HepG2 (cell line): ENCODE results near the gene NAA16. TPM values are rescaled to one million over a fixed set of nuclear protein-coding genes. Genes with fewer than 3 reads are reported as not detected.

Experiments
- ATAC-seq: fragments of 200-7000 bp; cut with Tn5 transposase; 3 replicates; pipeline ENCODE4 v1.9.1; 2020; ENCODE audit warnings: mild to moderate bottlenecking, moderate library complexity
- BruUV-seq: library from RNA; stranded (reverse); fragments of 400-500 nt; replicated peaks from 2 replicates; lab custom pipeline; 2021; lab: Mats Ljungman, UMichigan
- CTCF ChIA-PET: fragments of 300-600 bp; formaldehyde crosslinking; extraction: SDS; loops from one replicate; lab custom pipeline; 2021; ENCODE audit warnings: low total read pairs, inconsistent platforms, low intra/inter-chr PET ratio; lab: Yijun Ruan, JAX
- POLR2A ChIA-PET: fragments of 350-600 bp; sonication (Branson Sonifier 250); formaldehyde crosslinking; loops from one replicate; lab custom pipeline; 2020; ENCODE audit warnings: antibody characterized with exemption, inconsistent platforms; lab: Yijun Ruan, JAX
- DNase-seq: peaks from one replicate; pipeline ENCODE4 v3.0.0-alpha.2; 2015; ENCODE audit warnings: low spot score
- FAIRE-seq: peaks from 3 replicates; lab custom pipeline; 2011; peaks lifted over from hg19 to GRCh38; lab: Jason Lieb, UNC
- H2AFZ ChIP-seq: one replicate; pipeline ENCODE4 v1.6.1; 2011; ENCODE audit warnings: low read length, inconsistent platforms
- H3K27ac ChIP-seq: fragments of 300-600 bp; 3 replicates; pipeline ENCODE4 v1.8.0; 2011; ENCODE audit warnings: mixed run types, mild to moderate bottlenecking, mixed read lengths, low read length, inconsistent platforms; ENCODE audit not compliant: insufficient read depth; ENCODE audit errors: extremely low read length
- H3K27me3 ChIP-seq, 2 experiments: fragments of 200-600 bp in 1 of 2; 2 replicates in 1 of 2; 3 replicates in 1 of 2; pipeline versions ENCODE4 v1.6.0 to v1.8.0; 2011; ENCODE audit warnings: low read length in 2 of 2, mild to moderate bottlenecking in 2 of 2, moderate library complexity in 2 of 2, inconsistent platforms in 1 of 2; ENCODE audit not compliant: insufficient read depth in 2 of 2, control insufficient read depth in 1 of 2
- H3K36me3 ChIP-seq, 2 experiments: fragments of 200-600 bp in 1 of 2; replicated peaks in 1 of 2; 2 replicates in 1 of 2; 3 replicates in 1 of 2; pipeline versions ENCODE4 v1.5.1 to v1.8.0; 2011; ENCODE audit warnings: low read length in 2 of 2, inconsistent platforms in 1 of 2; ENCODE audit not compliant: insufficient read depth in 2 of 2, control insufficient read depth in 1 of 2
- H3K4me1 ChIP-seq: 2 replicates; pipeline ENCODE4 v1.5.1; 2012; ENCODE audit warnings: low read length, inconsistent platforms; ENCODE audit not compliant: insufficient read depth
- H3K4me2 ChIP-seq: 2 replicates; pipeline ENCODE4 v1.6.0; 2011; ENCODE audit warnings: low read depth, low read length, inconsistent platforms
- H3K4me3 ChIP-seq, 3 experiments: fragments of 200-600 bp in 1 of 3; sonication (generic), shearing (Covaris generic) in 1 of 3; replicated peaks in 1 of 3; 2 replicates each; pipeline ENCODE4 v1.5.1; 2011 to 2016; ENCODE audit warnings: low read length in 3 of 3, inconsistent platforms in 2 of 3, low read depth in 2 of 3, mild to moderate bottlenecking in 2 of 3, control low read depth in 1 of 3, mixed read lengths in 1 of 3; ENCODE audit not compliant: insufficient read depth in 1 of 3
- H3K79me2 ChIP-seq: one replicate; pipeline ENCODE4 v1.6.1; 2011; ENCODE audit warnings: low read length, inconsistent platforms; ENCODE audit not compliant: insufficient read depth
- H3K9ac ChIP-seq: 2 replicates; pipeline ENCODE4 v1.6.0; 2011; ENCODE audit warnings: mild to moderate bottlenecking, low read depth, low read length, inconsistent platforms; ENCODE audit not compliant: insufficient read depth
- H3K9me3 ChIP-seq: 2 replicates; pipeline ENCODE4 v1.5.1; 2012; ENCODE audit warnings: mild to moderate bottlenecking, low read length
- H4K20me1 ChIP-seq: 2 replicates; pipeline ENCODE4 v1.6.0; 2011; ENCODE audit warnings: inconsistent platforms, mild to moderate bottlenecking, low read length, moderate library complexity; ENCODE audit not compliant: insufficient read depth
- EED ChIP-seq: sonication (generic); formaldehyde crosslinking; IDR thresholded peaks from 2 replicates; pipeline ENCODE4 v1.5.0; 2020; ENCODE audit warnings: mild to moderate bottlenecking, missing genetic modification reagents
- LCORL ChIP-seq, 2 experiments: fragments of 450-650 bp in 1 of 2; sonication (generic) in 1 of 2; formaldehyde crosslinking in 1 of 2; IDR thresholded peaks; 2 replicates each; pipeline versions ENCODE4 v1.5.0 to v1.6.1; 2017 to 2020; ENCODE audit warnings: antibody characterized with exemption in 1 of 2, missing genetic modification reagents in 1 of 2
- MIER2 ChIP-seq: IDR thresholded peaks from 2 replicates; pipeline ENCODE4 v1.6.1; 2016; ENCODE audit warnings: missing biosample characterization, missing genetic modification reagents
- MTF2 ChIP-seq: sonication (generic); formaldehyde crosslinking; IDR thresholded peaks from 2 replicates; pipeline ENCODE4 v1.5.0; 2020; ENCODE audit warnings: missing genetic modification reagents, borderline replicate concordance
- RORA ChIP-seq: sonication (generic); formaldehyde crosslinking; IDR thresholded peaks from 2 replicates; pipeline ENCODE4 v1.5.0; 2020; ENCODE audit warnings: mild to moderate bottlenecking, missing genetic modification reagents, moderate library complexity
- SKI ChIP-seq: fragments of 450-650 bp; IDR thresholded peaks from one replicate; pipeline ENCODE4 v1.6.1; 2018; ENCODE audit warnings: mild to moderate bottlenecking; ENCODE audit not compliant: partially characterized antibody
- ZEB1 ChIP-seq: IDR thresholded peaks from 2 replicates; pipeline ENCODE4 v1.6.1; 2012; ENCODE audit warnings: mild to moderate bottlenecking, low read depth, inconsistent platforms; ENCODE audit not compliant: insufficient replicate concordance
- ZFP82 ChIP-seq: sonication (generic); formaldehyde crosslinking; IDR thresholded peaks from 2 replicates; pipeline ENCODE4 v1.5.1; 2020; ENCODE audit warnings: mild to moderate bottlenecking, missing genetic modification reagents, borderline replicate concordance
- ZMYM3 ChIP-seq: sonication (generic); formaldehyde crosslinking; IDR thresholded peaks from 2 replicates; pipeline ENCODE4 v1.5.1; 2020; ENCODE audit warnings: mild to moderate bottlenecking, missing genetic modification reagents
- ZNF552 ChIP-seq: sonication (generic); formaldehyde crosslinking; IDR thresholded peaks from 2 replicates; pipeline ENCODE4 v1.9.0; 2022; ENCODE audit warnings: missing genetic modification reagents, mild to moderate bottlenecking, borderline replicate concordance
- ZNF607 ChIP-seq: sonication (generic); formaldehyde crosslinking; IDR thresholded peaks from 2 replicates; pipeline ENCODE4 v1.5.1; 2020; ENCODE audit warnings: missing genetic modification reagents, mild to moderate bottlenecking, borderline replicate concordance
- ZNF644 ChIP-seq: IDR thresholded peaks from 2 replicates; pipeline ENCODE4 v1.6.1; 2016; ENCODE audit warnings: low read depth
- ZNF674 ChIP-seq: sonication (generic); formaldehyde crosslinking; IDR thresholded peaks from 2 replicates; pipeline ENCODE4 v1.5.0; 2020; ENCODE audit warnings: low read depth, mild to moderate bottlenecking, missing genetic modification reagents
- ZSCAN9 ChIP-seq: IDR thresholded peaks from 2 replicates; pipeline ENCODE4 v1.6.1; 2016; ENCODE audit warnings: borderline replicate concordance
- WGBS: methylation state at CpG from one replicate; pipeline ENCODE4 v1.1.6; 2017; ENCODE audit warnings: low lambda C conversion rate; 5-methylcytosine and 5-hydroxymethylcytosine counted together
- in situ Hi-C: cut with HindIII; loops from 2 replicates; pipeline ENCODE4 v1.10.0; 2017; ENCODE audit warnings: low pct_unique_long_range_greater_than_20kb; ENCODE audit not compliant: extremely low pct_ligation_motif_present
- intact Hi-C: fragments of 100-400 bp; cut with micrococcal nuclease; formaldehyde crosslinking; loops from one replicate; pipeline ENCODE4 v1.10.0; 2022; ENCODE audit not compliant: unreplicated experiment
- polyA plus RNA-seq, 8 experiments: library from polyadenylated mRNA; depleted of rRNA in 3 of 8; stranded (reverse) in 7 of 8; unstranded in 1 of 8; fragments of >200 nt; fragmentation: Illumina TruSeq in 4 of 8; extraction: Trizol in 4 of 8; gene quantifications; 2 replicates each; pipeline versions ENCODE4 v1.2.1 to v1.2.3, GENCODE V29; 2011 to 2016; ENCODE audit warnings: low read depth in 4 of 8, missing spikeins in 1 of 8, mixed read lengths in 1 of 8; ENCODE audit not compliant: insufficient read depth in 1 of 8
- total RNA-seq, 5 experiments: library from RNA; depleted of rRNA; stranded (reverse); fragments of >200 nt; fragmentation: Illumina TruSeq; extraction: Trizol; gene quantifications; 2 replicates each; pipeline ENCODE4 v1.2.3, GENCODE V29; 2016; ENCODE audit warnings: low read depth in 1 of 5
- TF ChIP-seq, protein P1 (sequence below): IDR thresholded peaks from 2 replicates; pipeline ENCODE4 v1.6.1; 2012; ENCODE audit warnings: inconsistent platforms
- TF ChIP-seq, protein P2 (sequence below): sonication (generic); formaldehyde crosslinking; IDR thresholded peaks from 2 replicates; pipeline ENCODE4 v1.5.0; 2020; ENCODE audit warnings: mild to moderate bottlenecking, missing genetic modification reagents, borderline replicate concordance

The NAA16 gene
- total and polyA plus RNA-seq, 2 of the 13 experiments (the other 11 are each of a cell fraction or from before 2014, with no cell fraction given): 9.2 to 15.1 TPM

DNA sequence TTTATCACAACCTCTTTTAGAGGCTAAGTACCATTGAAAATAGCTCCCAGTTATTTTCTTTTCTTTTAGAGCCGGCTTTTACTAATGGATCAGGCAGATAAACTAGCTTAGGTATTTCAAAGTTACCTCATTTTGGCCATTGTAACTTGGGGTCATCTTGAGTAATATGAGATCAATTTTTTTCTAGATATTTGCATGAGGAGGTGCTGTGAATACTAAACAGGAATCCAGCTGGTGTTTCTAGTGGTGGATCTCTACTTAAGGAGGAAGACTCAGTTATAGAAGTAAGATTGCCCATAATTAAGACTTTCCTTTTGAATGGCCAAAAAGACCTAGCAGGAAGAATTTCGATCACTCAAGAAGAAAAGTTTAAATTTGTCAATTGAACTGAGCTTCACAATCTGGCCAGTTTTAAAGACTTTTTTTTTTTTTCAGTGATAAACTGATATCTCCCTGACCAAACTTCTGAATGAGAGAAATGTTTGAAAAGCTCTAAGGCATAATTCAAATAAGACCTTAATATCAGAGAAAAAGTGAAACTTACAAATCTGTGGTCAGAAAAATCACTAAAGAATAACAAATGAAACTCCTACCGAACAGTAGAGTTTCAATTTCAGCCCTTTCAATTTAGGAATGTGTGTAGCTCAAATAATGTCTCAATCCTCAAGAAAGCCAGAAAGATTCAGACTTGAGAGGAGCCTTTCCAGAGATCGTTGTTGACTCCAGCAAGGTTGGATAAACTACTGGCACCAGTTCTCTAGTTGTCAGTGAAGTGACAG lies 11.6 kb upstream of the NAA16 start:
- Histone ChIP-seq H3K9me3 (no peaks in the 10 kb centered on the region), H3K36me3 (no peaks in the 10 kb centered on the region), H3K4me3 (no peak overlapping the region), H2AFZ (no peak overlapping the region), H3K9ac (no peak overlapping the region), H3K4me1 (peaks cover 12% of the 10 kb centered on the region), H3K27me3 (peaks cover 0 to 8% of the 10 kb centered on the region in 2 experiments; a peak in 1 of 5 replicates), H3K27ac (no peak overlapping the region), H4K20me1 (no peaks in the 10 kb centered on the region), H3K4me2 (no peak overlapping the region), H3K79me2 (no peaks in the 10 kb centered on the region)
- in situ Hi-C loops (no loop called here), intact Hi-C loops (no loop called here)
- WGBS: 26% methylated on average over 4 of the region's 4 CpGs
- ChIA-PET CTCF (no interaction called here), POLR2A (no interaction called here)
- no peak for TF ChIP-seq LCORL (IDR thresholded peaks at IDR 0.05)
- TF ChIP-seq LCORL (CRISPR knock-in tag; IDR thresholded peaks at IDR 0.05): no peak
- TF ChIP-seq ZNF674 (CRISPR knock-in tag): no peak
- no peak for TF ChIP-seq ZEB1
- TF ChIP-seq MIER2: no peak
- no peak for TF ChIP-seq SKI
- no peak for TF ChIP-seq ZMYM3 (CRISPR knock-in tag)
- TF ChIP-seq ZFP82 (CRISPR knock-in tag): no peak
- no peak for TF ChIP-seq MTF2 (CRISPR knock-in tag)
- TF ChIP-seq ZNF607: no peak
- TF ChIP-seq, protein P1, sequence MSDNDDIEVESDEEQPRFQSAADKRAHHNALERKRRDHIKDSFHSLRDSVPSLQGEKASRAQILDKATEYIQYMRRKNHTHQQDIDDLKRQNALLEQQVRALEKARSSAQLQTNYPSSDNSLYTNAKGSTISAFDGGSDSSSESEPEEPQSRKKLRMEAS: no peak
- no peak for TF ChIP-seq ZNF552 (CRISPR knock-in tag)
- TF ChIP-seq, protein P2, sequence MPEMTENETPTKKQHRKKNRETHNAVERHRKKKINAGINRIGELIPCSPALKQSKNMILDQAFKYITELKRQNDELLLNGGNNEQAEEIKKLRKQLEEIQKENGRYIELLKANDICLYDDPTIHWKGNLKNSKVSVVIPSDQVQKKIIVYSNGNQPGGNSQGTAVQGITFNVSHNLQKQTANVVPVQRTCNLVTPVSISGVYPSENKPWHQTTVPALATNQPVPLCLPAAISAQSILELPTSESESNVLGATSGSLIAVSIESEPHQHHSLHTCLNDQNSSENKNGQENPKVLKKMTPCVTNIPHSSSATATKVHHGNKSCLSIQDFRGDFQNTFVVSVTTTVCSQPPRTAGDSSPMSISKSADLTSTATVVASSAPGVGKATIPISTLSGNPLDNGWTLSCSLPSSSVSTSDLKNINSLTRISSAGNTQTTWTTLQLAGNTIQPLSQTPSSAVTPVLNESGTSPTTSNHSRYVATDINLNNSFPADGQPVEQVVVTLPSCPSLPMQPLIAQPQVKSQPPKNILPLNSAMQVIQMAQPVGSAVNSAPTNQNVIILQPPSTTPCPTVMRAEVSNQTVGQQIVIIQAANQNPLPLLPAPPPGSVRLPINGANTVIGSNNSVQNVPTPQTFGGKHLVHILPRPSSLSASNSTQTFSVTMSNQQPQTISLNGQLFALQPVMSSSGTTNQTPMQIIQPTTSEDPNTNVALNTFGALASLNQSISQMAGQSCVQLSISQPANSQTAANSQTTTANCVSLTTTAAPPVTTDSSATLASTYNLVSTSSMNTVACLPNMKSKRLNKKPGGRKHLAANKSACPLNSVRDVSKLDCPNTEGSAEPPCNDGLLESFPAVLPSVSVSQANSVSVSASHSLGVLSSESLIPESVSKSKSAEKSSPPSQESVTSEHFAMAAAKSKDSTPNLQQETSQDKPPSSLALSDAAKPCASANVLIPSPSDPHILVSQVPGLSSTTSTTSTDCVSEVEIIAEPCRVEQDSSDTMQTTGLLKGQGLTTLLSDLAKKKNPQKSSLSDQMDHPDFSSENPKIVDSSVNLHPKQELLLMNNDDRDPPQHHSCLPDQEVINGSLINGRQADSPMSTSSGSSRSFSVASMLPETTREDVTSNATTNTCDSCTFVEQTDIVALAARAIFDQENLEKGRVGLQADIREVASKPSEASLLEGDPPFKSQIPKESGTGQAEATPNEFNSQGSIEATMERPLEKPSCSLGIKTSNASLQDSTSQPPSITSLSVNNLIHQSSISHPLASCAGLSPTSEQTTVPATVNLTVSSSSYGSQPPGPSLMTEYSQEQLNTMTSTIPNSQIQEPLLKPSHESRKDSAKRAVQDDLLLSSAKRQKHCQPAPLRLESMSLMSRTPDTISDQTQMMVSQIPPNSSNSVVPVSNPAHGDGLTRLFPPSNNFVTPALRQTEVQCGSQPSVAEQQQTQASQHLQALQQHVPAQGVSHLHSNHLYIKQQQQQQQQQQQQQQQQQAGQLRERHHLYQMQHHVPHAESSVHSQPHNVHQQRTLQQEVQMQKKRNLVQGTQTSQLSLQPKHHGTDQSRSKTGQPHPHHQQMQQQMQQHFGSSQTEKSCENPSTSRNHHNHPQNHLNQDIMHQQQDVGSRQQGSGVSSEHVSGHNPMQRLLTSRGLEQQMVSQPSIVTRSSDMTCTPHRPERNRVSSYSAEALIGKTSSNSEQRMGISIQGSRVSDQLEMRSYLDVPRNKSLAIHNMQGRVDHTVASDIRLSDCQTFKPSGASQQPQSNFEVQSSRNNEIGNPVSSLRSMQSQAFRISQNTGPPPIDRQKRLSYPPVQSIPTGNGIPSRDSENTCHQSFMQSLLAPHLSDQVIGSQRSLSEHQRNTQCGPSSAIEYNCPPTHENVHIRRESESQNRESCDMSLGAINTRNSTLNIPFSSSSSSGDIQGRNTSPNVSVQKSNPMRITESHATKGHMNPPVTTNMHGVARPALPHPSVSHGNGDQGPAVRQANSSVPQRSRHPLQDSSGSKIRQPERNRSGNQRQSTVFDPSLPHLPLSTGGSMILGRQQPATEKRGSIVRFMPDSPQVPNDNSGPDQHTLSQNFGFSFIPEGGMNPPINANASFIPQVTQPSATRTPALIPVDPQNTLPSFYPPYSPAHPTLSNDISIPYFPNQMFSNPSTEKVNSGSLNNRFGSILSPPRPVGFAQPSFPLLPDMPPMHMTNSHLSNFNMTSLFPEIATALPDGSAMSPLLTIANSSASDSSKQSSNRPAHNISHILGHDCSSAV: no peak
- TF ChIP-seq EED (CRISPR knock-in tag): no peak
- TF ChIP-seq RORA (CRISPR knock-in tag): no peak
- TF ChIP-seq ZSCAN9 (CRISPR knock-in tag): no peak
- TF ChIP-seq ZNF644 (CRISPR knock-in tag): no peak
- FAIRE-seq: no peak
- ATAC-seq: no peak
- DNase-seq: no peak
- BruUV-seq: no TSS peak
